ENCODE measurements around the gene CEP192.
"Not testable (repeated sequence)": the region's sequence is repeated elsewhere in the genome, so short reads cannot be mapped to it uniquely, and the experiment has no call there.

CEP192 gene

GRCh38 chr18:12990967-12991820, at the start of gene CEP192:
TSS of gene CEP192 (plus strand) at chr18:12991362. CDS start at chr18:12999425, 8,063 bp downstream.
- DNase-seq (ENCODE audit: low read depth in 2 of 2): peak; percentile 94 to 95

- no peak for DNase-seq (ENCODE audit: low read depth in 2 of 2)
Observed at GRCh38 chr18:12943215-12943614, 47.9 kb upstream of the CEP192 start.

- no peak for DNase-seq (ENCODE audit: low read depth in 2 of 2)
Observed at GRCh38 chr18:12944709-12945108, 46.5 kb upstream of the CEP192 start.

GRCh38 chr18:12946549-12947284, 44.4 kb upstream of the CEP192 start:
- DNase-seq (ENCODE audit: low read depth in 2 of 2): no peak

GRCh38 chr18:12947285-12948049, 43.7 kb upstream of the CEP192 start, which contains the start of gene SEH1L:
TSS of gene SEH1L (plus strand) at chr18:12948011. CDS start at chr18:12948122, 111 bp downstream.
- peak; percentile 99 to 100 for DNase-seq (ENCODE audit: low read depth in 2 of 2)

- peak; percentile 98 for DNase-seq (ENCODE audit: low read depth in 2 of 2)
Observed at GRCh38 chr18:12948050-12948804, 42.9 kb upstream of the CEP192 start.

- DNase-seq (ENCODE audit: low read depth in 2 of 2): no peak
Observed at GRCh38 chr18:12958478-12958877, 32.7 kb upstream of the CEP192 start.

GRCh38 chr18:12960395-12960794, 30.8 kb upstream of the CEP192 start:
- no peak for DNase-seq (ENCODE audit: low read depth in 2 of 2)

GRCh38 chr18:12960853-12961397, 30.2 kb upstream of the CEP192 start:
- no peak for DNase-seq (ENCODE audit: low read depth in 2 of 2)

- no peak for DNase-seq (ENCODE audit: low read depth in 2 of 2)
Observed at GRCh38 chr18:12963069-12963468, 28.1 kb upstream of the CEP192 start.

- no peak for DNase-seq (ENCODE audit: low read depth in 2 of 2)
Observed at GRCh38 chr18:12968115-12968514, 23.0 kb upstream of the CEP192 start.

- no peak for DNase-seq (ENCODE audit: low read depth in 2 of 2)
Observed at GRCh38 chr18:12968619-12969018, 22.5 kb upstream of the CEP192 start.

GRCh38 chr18:12973562-12974213, 17.5 kb upstream of the CEP192 start:
- no peak for DNase-seq (ENCODE audit: low read depth in 2 of 2)

- no peak for DNase-seq (ENCODE audit: low read depth in 2 of 2)
Observed at GRCh38 chr18:12975488-12975887, 15.7 kb upstream of the CEP192 start.

- no peak for DNase-seq (ENCODE audit: low read depth in 2 of 2)
Observed at GRCh38 chr18:12976305-12976704, 14.9 kb upstream of the CEP192 start.

- not testable (repeated sequence) for DNase-seq (ENCODE audit: low read depth in 2 of 2)
Observed at GRCh38 chr18:12980065-12980464, 11.1 kb upstream of the CEP192 start.

GRCh38 chr18:12989397-12990122, 1.6 kb upstream of the CEP192 start:
- DNase-seq (ENCODE audit: low read depth in 2 of 2): no peak

- peak; percentile 19 to 40 for DNase-seq (ENCODE audit: low read depth in 2 of 2)
Observed at GRCh38 chr18:12990123-12990475, 1.1 kb upstream of the CEP192 start.

GRCh38 chr18:12990641-12990966, 558 bp upstream of the CEP192 start:
- peak in 1 of 2 donors; percentile 1 for DNase-seq (ENCODE audit: low read depth in 2 of 2)

GRCh38 chr18:12991821-12992179, 638 bp downstream of the CEP192 start:
- DNase-seq (ENCODE audit: low read depth in 2 of 2): no peak
